ENCODE measurements around the gene NLRC5.
"Not testable (repeated sequence)": the region's sequence is repeated elsewhere in the genome, so short reads cannot be mapped to it uniquely, and the experiment has no call there.

The NLRC5 gene

GRCh38 chr16:57108432-57108831 is 119.1 kb downstream of the NLRC5 start:
- DNase-seq, result no peak

GRCh38 chr16:57109259-57110105 is 120.1 kb downstream of the NLRC5 start:
- not testable (repeated sequence) for DNase-seq

- DNase-seq, result no peak
Observed at GRCh38 chr16:57110937-57111336, 121.6 kb downstream of the NLRC5 start.

- DNase-seq, result no peak
Observed at GRCh38 chr16:57111420-57111819, 122.1 kb downstream of the NLRC5 start.

GRCh38 chr16:57112403-57113041 is 123.2 kb downstream of the NLRC5 start:
- no peak for DNase-seq

GRCh38 chr16:57113042-57113453 is 123.7 kb downstream of the NLRC5 start:
- DNase-seq, result no peak

- DNase-seq, result no peak
Observed at GRCh38 chr16:57113664-57114063, 124.3 kb downstream of the NLRC5 start.

GRCh38 chr16:57115168-57115513 is 125.8 kb downstream of the NLRC5 start:
- DNase-seq, result no peak

GRCh38 chr16:57115514-57116182 is 126.3 kb downstream of the NLRC5 start:
- no peak for DNase-seq

- DNase-seq, result no peak
Observed at GRCh38 chr16:57118461-57119084, 129.2 kb downstream of the NLRC5 start.

GRCh38 chr16:57123216-57123973 is 134.0 kb downstream of the NLRC5 start:
- DNase-seq, result no peak

- DNase-seq, result no peak
Observed at GRCh38 chr16:57123974-57124674, 134.8 kb downstream of the NLRC5 start.

- no peak for DNase-seq
Observed at GRCh38 chr16:57125376-57125775, 136.0 kb downstream of the NLRC5 start.

GRCh38 chr16:57125969-57126368 is 136.6 kb downstream of the NLRC5 start:
- DNase-seq, result no peak

GRCh38 chr16:57126411-57126810 is 137.1 kb downstream of the NLRC5 start:
- no peak for DNase-seq

GRCh38 chr16:57127037-57127763 is 137.8 kb downstream of the NLRC5 start:
- no peak for DNase-seq

- no peak for DNase-seq
Observed at GRCh38 chr16:57127836-57128235, 138.5 kb downstream of the NLRC5 start.

- peak; percentile 13 for DNase-seq
Observed at GRCh38 chr16:57128771-57129389, 139.5 kb downstream of the NLRC5 start.

GRCh38 chr16:57130950-57131321 is 141.6 kb downstream of the NLRC5 start:
- DNase-seq, result no peak

GRCh38 chr16:57131351-57131970 is 142.1 kb downstream of the NLRC5 start:
- no peak for DNase-seq
